SJCRH30 (cell line): ENCODE data around the gene TPPP3. TPM values are rescaled to one million over a fixed set of nuclear protein-coding genes. Genes with fewer than 3 reads are reported as not detected.
A peak's percentile ranks its signal among the peaks of the same experiment; 100 is the strongest.
"Not testable (repeated sequence)": the region's sequence is repeated elsewhere in the genome, so short reads cannot be mapped to it uniquely, and the experiment has no call there.

Source experiments
- DNase-seq, 2 experiments: peaks; one replicate each; pipeline ENCODE4 v3.0.0-alpha.2; 2015 to 2020
- H3K27ac ChIP-seq: fragments of 250-450 bp; sonication (Bioruptor Pico); 2 replicates; pipeline ENCODE4 v1.5.1; 2020; ENCODE audit warnings: mild to moderate bottlenecking, moderate library complexity
- H3K27me3 ChIP-seq: fragments of 250-450 bp; sonication (Bioruptor Pico); 2 replicates; pipeline ENCODE4 v1.5.1; 2020; ENCODE audit warnings: mild to moderate bottlenecking, moderate library complexity
- H3K36me3 ChIP-seq: fragments of 250-450 bp; sonication (Bioruptor Pico); 2 replicates; pipeline ENCODE4 v1.5.1; 2020; ENCODE audit warnings: mild to moderate bottlenecking, moderate library complexity
- H3K4me1 ChIP-seq: fragments of 250-450 bp; sonication (Bioruptor Pico); 2 replicates; pipeline ENCODE4 v1.5.1; 2020; ENCODE audit warnings: mild to moderate bottlenecking, moderate library complexity
- H3K4me3 ChIP-seq: fragments of 250-450 bp; sonication (Bioruptor Pico); 2 replicates; pipeline ENCODE4 v1.5.1; 2020; ENCODE audit warnings: mild to moderate bottlenecking, moderate library complexity
- H3K9me3 ChIP-seq: fragments of 250-450 bp; sonication (Bioruptor Pico); replicated peaks from 2 replicates; pipeline ENCODE4 v1.5.1; 2020; ENCODE audit warnings: mild to moderate bottlenecking, moderate library complexity
- total RNA-seq: library from RNA; depleted of rRNA; stranded (reverse); fragments of >200 nt; shearing (Covaris generic); gene quantifications from 2 replicates; pipeline ENCODE4 v1.2.3, GENCODE V29; 2014

TPPP3 gene
- total RNA-seq, 1 experiment from 2014 or later, result 34.6 TPM

DNA sequence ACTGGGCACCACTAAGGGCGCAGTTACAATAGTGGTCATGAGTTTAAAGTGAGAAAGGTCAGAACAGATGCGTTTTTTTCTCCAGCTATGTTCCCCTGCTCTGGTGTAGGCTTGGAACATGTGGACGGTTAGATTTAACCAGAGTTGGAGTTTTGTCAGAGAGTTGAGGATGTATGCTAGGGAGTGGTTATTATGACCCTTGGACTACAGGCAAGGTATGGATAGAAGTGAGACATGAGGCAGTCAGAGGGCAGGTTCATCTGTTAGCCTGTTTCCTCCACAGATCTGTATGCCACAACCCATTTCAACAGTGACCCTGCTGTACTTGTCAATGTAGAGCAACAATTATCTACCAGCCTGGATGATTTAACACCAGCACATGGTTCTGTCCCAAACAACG, 22.6 kb downstream of the TPPP3 start:
- H3K9me3 ChIP-seq, result peaks cover 4% of the 10 kb centered on the region; the same call in 1 of the 2 replicates
- H3K4me1 ChIP-seq, result no peaks in the 10 kb centered on the region
- no peak for DNase-seq
- no peak overlapping the region for H3K4me3 ChIP-seq
- H3K27ac ChIP-seq, result no peak overlapping the region
- H3K27me3 ChIP-seq, result peaks cover 5% of the 10 kb centered on the region; the same call in 1 of the 2 replicates
- no peaks in the 10 kb centered on the region for H3K36me3 ChIP-seq

DNA sequence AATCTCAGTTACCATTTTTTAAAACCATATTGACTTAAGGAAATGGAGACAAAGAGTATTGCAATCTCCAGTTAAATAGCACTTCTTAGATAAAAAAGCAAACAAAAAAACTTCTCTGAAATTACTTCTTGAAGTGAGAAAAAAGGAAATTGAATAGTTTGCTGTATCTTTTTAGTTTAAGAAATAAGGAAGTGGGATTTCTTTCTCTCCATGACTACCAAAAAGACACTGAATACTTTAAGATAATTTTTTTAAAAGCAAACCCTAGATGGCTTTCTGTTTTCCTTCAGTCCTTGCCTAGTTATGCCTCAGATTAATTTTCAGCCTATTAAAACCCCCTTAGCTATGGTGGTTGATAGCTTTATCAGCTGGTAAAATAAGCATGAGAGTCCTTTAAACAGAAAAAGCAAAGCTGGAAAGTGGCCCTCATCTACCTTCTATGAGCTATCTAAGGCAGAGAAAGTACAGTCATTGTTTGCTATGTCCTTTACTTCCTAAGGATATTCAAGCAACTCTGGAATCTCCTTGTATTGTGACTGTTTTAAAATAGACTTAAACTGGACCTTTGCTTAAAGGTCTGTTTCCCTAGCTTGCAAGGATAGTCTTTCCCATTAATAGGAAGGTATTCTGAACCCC, 28.6 kb downstream of the TPPP3 start:
- Histone ChIP-seq H3K36me3 (no peaks in the 10 kb centered on the region), H3K27ac (no peak overlapping the region)
- no peak for DNase-seq

DNA sequence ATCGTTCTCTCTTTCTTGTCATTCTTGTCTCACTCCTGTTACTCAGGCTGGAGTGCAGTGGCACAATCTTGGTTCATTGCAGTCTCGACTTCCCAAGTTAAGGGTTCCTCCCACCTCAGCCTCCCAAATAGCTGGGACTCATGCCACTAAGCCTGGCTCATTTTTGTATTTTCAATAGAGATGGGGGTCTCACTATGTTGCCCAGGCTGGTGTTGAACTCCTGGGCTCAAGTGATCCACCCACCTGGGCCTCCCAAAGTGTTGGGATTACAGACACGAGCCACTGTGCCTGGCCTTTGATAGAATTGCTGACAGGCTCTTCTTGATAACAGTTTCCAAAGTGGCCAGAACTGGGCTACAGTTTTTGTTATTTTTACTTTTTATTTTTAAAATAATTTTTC, 32.3 kb downstream of the TPPP3 start:
- Histone ChIP-seq H3K4me1 (no peaks in the 10 kb centered on the region), H3K27me3 (peaks cover 3% of the 10 kb centered on the region), H3K4me3 (no peak overlapping the region), H3K9me3 (no peaks in the 10 kb centered on the region), H3K36me3 (no peaks in the 10 kb centered on the region), H3K27ac (no peak overlapping the region)
- DNase-seq, result no peak

More for the DNA sequence above, 28.6 kb downstream of the TPPP3 start:
- peaks cover 8% of the 10 kb centered on the region for H3K27me3 ChIP-seq
- H3K4me1 ChIP-seq, result no peaks in the 10 kb centered on the region
- no peak overlapping the region for H3K4me3 ChIP-seq
- peaks cover 4% of the 10 kb centered on the region; the same call in 1 of the 2 replicates for H3K9me3 ChIP-seq

DNA sequence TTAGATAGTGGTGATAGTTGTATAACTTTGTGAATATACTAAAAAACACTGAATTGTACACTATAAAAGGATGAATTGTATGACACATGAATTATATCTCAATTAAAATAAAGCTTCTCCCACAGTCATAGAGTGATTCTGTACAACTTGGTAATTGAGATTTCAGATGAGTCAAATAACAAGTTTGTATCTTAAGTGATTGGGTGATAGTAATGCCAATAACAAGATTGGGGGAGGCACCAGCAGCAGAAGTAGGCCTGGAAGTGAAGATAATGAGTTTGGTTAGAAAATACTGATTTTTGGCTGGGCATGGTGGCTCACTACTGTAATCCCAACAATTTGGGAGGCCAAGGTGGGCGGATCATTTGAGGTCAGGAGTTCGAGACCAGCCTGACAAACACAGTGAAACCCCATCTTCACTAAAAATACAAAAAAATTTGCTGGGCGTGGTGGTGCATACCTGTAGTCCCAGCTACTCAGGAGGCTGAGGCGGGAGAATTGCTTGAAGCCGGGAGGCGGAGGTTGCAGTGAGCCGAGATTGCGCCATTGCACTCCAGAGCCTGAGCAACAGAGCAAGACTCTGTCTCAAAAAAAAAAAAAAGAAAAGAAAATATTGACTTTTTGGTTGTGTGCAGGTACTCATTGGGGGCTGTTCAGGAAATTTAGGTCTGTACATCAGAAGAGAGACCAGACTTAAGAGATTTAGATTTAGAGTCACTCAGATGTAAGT, 33.6 kb downstream of the TPPP3 start:
- H3K27me3 ChIP-seq, H3K9me3 ChIP-seq, H3K27ac ChIP-seq, H3K36me3 ChIP-seq, DNase-seq, H3K4me3 ChIP-seq, H3K4me1 ChIP-seq: not testable (repeated sequence)

DNA sequence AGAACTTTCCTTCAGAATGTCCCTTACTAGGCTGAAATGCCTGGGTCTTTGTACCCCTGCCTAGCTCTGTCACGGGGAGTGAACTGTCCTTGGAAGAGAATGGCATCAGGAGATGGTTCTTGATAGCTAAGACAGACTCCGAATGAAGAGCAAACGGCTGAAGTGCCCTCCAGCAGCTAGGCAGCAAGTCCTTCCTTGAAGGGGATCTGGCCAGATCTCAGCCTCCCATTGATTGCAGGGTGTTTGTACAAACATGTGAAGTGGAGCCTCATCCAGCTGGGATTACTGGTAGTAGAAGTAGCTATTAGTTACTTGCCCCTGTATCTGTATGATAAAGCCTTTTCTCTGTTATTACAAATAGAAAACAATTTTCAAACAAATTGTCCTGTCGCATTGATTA, 35.7 kb downstream of the TPPP3 start:
- Histone ChIP-seq H3K4me1 (no peaks in the 10 kb centered on the region), H3K27me3 (no peaks in the 10 kb centered on the region; the same call in 1 of the 2 replicates), H3K4me3 (no peak overlapping the region), H3K9me3 (no peaks in the 10 kb centered on the region), H3K36me3 (no peaks in the 10 kb centered on the region), H3K27ac (no peak overlapping the region)
- DNase-seq, result no peak

DNA sequence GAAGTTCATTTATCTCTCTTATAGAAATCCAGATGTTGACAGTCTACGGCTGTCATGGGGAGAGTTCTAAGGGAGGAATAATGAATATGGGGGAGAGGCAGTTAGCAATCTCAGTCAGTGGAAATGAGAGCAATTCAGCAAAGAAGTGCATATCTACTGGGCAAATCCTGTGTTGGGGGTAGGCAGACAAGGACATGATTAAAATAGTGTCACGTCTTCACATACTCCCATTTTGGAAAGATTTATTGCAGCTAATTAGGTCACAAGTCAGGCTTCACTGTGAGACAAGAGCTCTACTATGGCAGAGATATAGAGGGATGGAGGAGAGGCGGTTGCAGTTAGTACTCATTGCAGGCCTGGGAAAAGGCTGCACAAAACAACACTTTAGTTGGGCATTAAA, 36.9 kb downstream of the TPPP3 start:
- Histone ChIP-seq H3K9me3 (no peaks in the 10 kb centered on the region), H3K36me3 (no peaks in the 10 kb centered on the region), H3K27me3 (no peaks in the 10 kb centered on the region; the same call in 1 of the 2 replicates), H3K4me1 (0 out of 2 replicates have a peak, but pooled peaks cover 5% of the 10 kb centered on the region), H3K4me3 (no peak overlapping the region), H3K27ac (no peak overlapping the region)
- no peak for DNase-seq

DNA sequence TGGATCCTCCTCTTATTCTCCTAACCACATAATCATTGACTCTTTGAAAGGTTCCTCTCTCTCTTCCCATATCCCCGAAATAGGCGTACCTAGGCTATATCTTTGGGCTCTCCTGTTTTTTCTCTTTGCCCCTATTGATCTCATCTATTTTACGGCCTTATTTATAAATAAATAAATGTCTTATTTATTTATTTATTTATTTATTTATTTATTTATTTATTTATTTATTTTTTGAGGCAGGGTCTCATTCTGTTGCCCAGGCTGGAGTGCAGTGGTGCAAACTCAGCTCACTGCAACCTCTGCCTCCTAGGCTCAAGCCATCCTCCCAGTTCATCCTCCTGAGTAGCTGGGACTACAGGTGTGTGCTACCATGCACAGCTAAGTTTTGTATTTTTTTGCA, 40.8 kb downstream of the TPPP3 start:
- not testable (repeated sequence) for H3K27ac ChIP-seq, H3K9me3 ChIP-seq, H3K4me1 ChIP-seq, H3K36me3 ChIP-seq, H3K27me3 ChIP-seq, DNase-seq, H3K4me3 ChIP-seq

DNA sequence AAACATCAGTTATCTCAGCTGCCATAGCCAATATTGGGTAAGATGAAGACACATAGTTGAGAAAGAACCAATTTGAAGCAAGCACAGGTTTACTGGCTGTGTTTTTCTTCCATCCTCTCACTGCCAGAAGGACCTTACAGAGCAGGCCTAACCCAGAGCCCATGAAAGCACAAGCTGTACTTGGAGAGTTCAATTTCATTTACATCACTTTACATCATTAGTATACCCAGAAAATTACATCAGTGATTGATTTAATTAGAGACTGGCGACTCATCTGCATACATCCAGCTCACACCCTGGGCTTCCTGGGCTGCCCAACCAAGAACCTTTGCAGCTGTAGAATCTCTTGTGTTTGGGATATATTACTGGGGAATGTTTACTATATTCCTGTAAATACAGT, 43.0 kb downstream of the TPPP3 start:
- no peak for DNase-seq
- Histone ChIP-seq H3K4me1 (0 out of 2 replicates have a peak, but pooled peaks cover 5% of the 10 kb centered on the region), H3K27me3 (no peaks in the 10 kb centered on the region), H3K27ac (no peak overlapping the region), H3K4me3 (no peak overlapping the region), H3K36me3 (no peaks in the 10 kb centered on the region), H3K9me3 (no peaks in the 10 kb centered on the region)

DNA sequence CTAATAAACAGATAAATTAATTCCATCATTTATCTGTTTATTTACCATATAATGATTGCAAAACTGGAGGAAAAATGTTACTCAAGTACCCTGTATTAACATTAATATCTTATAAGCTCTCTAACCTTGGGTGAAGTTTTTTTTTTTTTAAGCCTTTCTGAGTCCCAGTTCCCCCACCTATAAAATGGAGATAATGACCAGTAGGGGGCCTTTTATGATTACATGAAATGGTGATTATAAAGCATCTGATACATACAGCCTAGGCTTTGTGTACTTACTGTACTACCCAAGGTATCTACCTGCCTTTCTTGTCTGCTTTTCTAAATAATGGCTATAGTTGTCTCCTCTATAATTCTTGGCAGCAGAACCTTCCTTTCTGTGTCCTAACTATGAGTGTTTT, 44.1 kb downstream of the TPPP3 start:
- DNase-seq, result peak in 1 of 2 experiments; percentile 69
- Histone ChIP-seq H3K27ac (no peak overlapping the region), H3K36me3 (no peaks in the 10 kb centered on the region), H3K4me1 (0 out of 2 replicates have a peak, but pooled peaks cover 5% of the 10 kb centered on the region), H3K4me3 (no peak overlapping the region), H3K27me3 (no peaks in the 10 kb centered on the region), H3K9me3 (no peaks in the 10 kb centered on the region)

DNA sequence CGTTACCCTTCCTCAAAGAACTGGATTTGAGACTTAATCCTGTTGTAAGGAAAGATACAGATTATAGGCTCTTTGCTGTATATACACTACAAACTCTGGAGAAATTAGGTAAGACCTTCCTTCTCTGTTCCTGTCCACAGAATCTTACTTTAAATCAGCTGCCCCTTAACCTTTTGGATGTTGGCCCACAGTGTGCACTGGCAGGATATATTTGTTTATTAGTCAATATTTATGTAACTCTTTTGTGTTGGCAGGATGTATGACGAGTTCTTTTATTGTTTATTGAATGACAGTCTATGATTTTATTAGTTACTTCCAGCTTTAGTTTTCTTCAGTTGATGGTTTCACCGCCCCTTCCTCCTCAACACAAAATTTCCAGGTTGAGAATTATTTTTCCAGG, 47.0 kb downstream of the TPPP3 start:
- no peaks in the 10 kb centered on the region for H3K27me3 ChIP-seq
- H3K4me1 ChIP-seq, result peaks cover 13% of the 10 kb centered on the region
- no peak overlapping the region for H3K4me3 ChIP-seq
- H3K36me3 ChIP-seq, result no peaks in the 10 kb centered on the region
- H3K27ac ChIP-seq, result no peak overlapping the region
- H3K9me3 ChIP-seq, result no peaks in the 10 kb centered on the region
- DNase-seq, result no peak

DNA sequence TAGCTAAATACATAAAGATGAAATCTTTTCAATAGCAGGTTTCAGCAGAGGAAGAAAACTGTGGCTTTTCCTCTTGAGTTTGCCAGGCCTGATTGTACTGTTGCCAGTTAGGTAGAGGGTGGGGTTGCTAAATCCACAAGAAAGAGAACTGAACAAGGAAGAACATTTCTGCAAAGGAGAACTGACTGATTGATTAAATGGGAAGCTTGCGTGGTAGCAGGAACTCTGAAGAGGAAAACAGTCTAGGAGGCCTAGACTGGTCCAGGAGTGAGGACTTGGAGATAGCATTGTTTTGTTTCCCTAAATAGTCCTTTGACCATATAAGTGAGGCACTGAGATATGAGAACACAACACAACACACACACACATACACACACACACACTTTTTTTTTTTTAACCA, 47.9 kb downstream of the TPPP3 start:
- Histone ChIP-seq H3K9me3 (no peaks in the 10 kb centered on the region), H3K27ac (no peak overlapping the region), H3K36me3 (no peaks in the 10 kb centered on the region), H3K27me3 (no peaks in the 10 kb centered on the region), H3K4me3 (no peak overlapping the region), H3K4me1 (peaks cover 13% of the 10 kb centered on the region)
- DNase-seq, result no peak

DNA sequence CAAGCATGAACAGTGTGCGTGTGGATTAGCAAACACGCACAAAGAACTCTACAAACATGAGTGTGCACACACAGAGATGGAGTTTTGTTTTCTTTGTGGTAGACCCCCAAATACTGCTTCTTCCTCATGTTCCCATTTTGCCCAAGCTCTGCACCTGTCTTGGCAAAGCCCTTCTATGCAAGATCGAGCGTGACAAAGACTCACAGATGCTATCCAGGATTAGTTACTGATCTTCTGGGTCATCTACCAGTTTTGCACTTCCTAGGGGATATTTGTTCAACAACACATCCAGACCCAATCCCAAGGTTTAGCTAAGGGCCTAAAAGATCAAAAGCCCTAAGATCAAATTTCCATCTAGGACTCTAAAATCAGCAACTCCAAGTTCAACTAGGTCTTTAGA, 50.7 kb downstream of the TPPP3 start:
- Histone ChIP-seq H3K27ac (no peak overlapping the region), H3K36me3 (no peaks in the 10 kb centered on the region), H3K4me3 (no peak overlapping the region), H3K4me1 (peaks cover 13% of the 10 kb centered on the region), H3K27me3 (no peaks in the 10 kb centered on the region), H3K9me3 (no peaks in the 10 kb centered on the region)
- DNase-seq, result peak; percentile 68 to 91

DNA sequence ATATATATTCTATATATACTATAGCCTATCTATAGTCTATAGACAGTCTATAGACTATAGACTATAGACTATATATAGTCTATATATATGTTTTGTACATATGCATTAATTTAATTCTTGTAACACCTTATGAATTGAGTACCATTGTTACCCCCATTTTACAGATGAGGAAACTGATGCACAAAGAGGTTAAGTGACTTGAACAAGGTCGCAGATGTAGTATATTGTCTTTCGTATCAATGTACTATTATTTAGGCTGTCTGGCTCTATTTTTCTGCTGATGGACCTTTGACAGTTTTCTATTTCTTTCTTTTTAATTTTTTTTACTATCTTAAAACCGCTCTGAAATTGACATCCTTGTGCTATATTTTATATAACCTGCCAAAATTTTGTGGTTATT, 52.0 kb downstream of the TPPP3 start:
- no peak overlapping the region for H3K4me3 ChIP-seq
- no peak overlapping the region for H3K27ac ChIP-seq
- no peaks in the 10 kb centered on the region for H3K9me3 ChIP-seq
- H3K36me3 ChIP-seq, result no peaks in the 10 kb centered on the region
- no peaks in the 10 kb centered on the region for H3K27me3 ChIP-seq
- H3K4me1 ChIP-seq, result peaks cover 13% of the 10 kb centered on the region
- DNase-seq, result no peak
